Measurements from ENCODE around the gene GRID2. TPM values are rescaled to one million over a fixed set of nuclear protein-coding genes. Genes with fewer than 3 reads are reported as not detected.

The GRID2 gene
- total RNA-seq, 6 experiments from 2014 or later, result not detected

DNA sequence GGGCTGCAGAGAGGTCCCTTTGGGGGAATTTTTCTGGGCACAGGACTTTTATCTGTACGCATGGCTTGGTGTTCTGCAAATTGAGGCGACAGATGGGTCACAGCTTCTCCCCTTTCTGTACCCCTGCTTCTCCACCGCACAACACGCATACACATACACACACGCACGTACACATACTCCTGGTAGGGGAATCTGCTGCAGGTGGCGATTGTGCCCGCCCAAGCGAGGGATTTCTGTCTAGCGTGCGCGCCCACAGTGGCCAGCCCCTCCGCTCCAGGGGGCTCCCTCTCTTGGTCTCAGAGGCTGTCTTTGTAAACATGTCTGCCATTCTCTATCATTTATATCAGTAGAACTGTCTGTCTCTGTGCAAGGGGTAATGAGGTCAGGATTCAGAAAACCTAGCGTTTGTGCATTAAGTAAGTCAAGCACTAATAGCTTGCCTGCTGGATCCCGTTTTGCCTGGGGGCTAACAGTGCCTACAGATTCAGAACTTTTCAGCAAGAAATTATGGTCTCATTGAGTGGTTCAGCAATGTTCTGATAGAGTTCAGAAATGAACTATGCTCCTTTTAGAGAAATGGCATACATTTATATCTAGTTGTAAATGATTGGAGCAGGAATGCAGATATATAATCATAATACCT is 2.2 kb downstream of the GRID2 start:
- Histone ChIP-seq H3K4me3 (no peak overlapping the region), H3K9me3 (no peaks in the 10 kb centered on the region), H3K4me1 (peaks cover 0 to 9% (median 0%) of the 10 kb centered on the region in 4 donors), H3K27ac (no peak overlapping the region), H3K27me3 (peaks cover 0 to 5% of the 10 kb centered on the region in 2 donors), H3K36me3 (no peaks in the 10 kb centered on the region)
- WGBS (ENCODE audit: insufficient coverage, low coverage, low lambda C conversion rate, missing lambda C conversion rate), result under 1% methylated on average over 9 of the region's 15 CpGs
- ATAC-seq (no peak), DNase-seq (no peak)
- intact Hi-C loops (cut with DNase I), result no loop called here
- TF ChIP-seq CTCF (IDR thresholded peaks at IDR 0.05) (no peak), POLR2A (IDR thresholded peaks at IDR 0.05) (no peak)

GRCh38 chr4:92307181-92307580 is 3.4 kb downstream of the GRID2 start:
- Histone ChIP-seq H3K27me3 (peaks cover 0 to 5% of the 10 kb centered on the region in 2 donors), H3K27ac (no peak overlapping the region), H3K36me3 (no peaks in the 10 kb centered on the region), H3K9me3 (no peaks in the 10 kb centered on the region), H3K4me3 (no peak overlapping the region), H3K4me1 (peaks cover 0 to 9% (median 0%) of the 10 kb centered on the region in 4 donors)
- intact Hi-C loops (cut with DNase I), result no loop called here
- TF ChIP-seq POLR2A (IDR thresholded peaks at IDR 0.05) (no peak), CTCF (IDR thresholded peaks at IDR 0.05) (no peak)
- ATAC-seq, result no peak
- WGBS (ENCODE audit: insufficient coverage, low coverage, low lambda C conversion rate, missing lambda C conversion rate), result 76% methylated on average over 2 of the region's 2 CpGs
- no peak for DNase-seq

GRCh38 chr4:92307866-92308265 is 4.1 kb downstream of the GRID2 start:
- no peak for TF ChIP-seq POLR2A (IDR thresholded peaks at IDR 0.05)
- no peak for TF ChIP-seq CTCF (IDR thresholded peaks at IDR 0.05)
- no peak for ATAC-seq
- no peak for DNase-seq
- WGBS (ENCODE audit: insufficient coverage, low coverage, low lambda C conversion rate, missing lambda C conversion rate), result 30% methylated on average over 4 of the region's 4 CpGs
- Histone ChIP-seq H3K36me3 (no peaks in the 10 kb centered on the region), H3K27me3 (peaks cover 0 to 5% of the 10 kb centered on the region in 2 donors), H3K4me3 (no peak overlapping the region), H3K4me1 (peaks cover 0 to 9% (median 0%) of the 10 kb centered on the region in 4 donors), H3K9me3 (no peaks in the 10 kb centered on the region), H3K27ac (no peak overlapping the region)
- intact Hi-C loops (cut with DNase I), result no loop called here

GRCh38 chr4:92317047-92317446 is 13.3 kb downstream of the GRID2 start:
- Histone ChIP-seq H3K4me1 (no peaks in the 10 kb centered on the region), H3K36me3 (no peaks in the 10 kb centered on the region), H3K27me3 (no peaks in the 10 kb centered on the region), H3K9me3 (no peaks in the 10 kb centered on the region), H3K4me3 (no peak overlapping the region), H3K27ac (no peak overlapping the region)
- no peak for TF ChIP-seq POLR2A (IDR thresholded peaks at IDR 0.05)
- TF ChIP-seq CTCF (IDR thresholded peaks at IDR 0.05), result no peak
- no peak for DNase-seq
- 86% methylated on average over 1 of the region's 1 CpG for whole genome bisulfite sequencing (ENCODE audit: insufficient coverage, low coverage, low lambda C conversion rate, missing lambda C conversion rate)
- intact Hi-C loops (cut with DNase I), result no loop called here
- ATAC-seq, result no peak
